ENCODE data around the gene TTLL8. TPM values are rescaled to one million over a fixed set of nuclear protein-coding genes. Genes with fewer than 3 reads are reported as not detected.

TTLL8 gene
- total RNA-seq, 2 donors from 2014 or later = 0.74 TPM; not detected in 1

DNA sequence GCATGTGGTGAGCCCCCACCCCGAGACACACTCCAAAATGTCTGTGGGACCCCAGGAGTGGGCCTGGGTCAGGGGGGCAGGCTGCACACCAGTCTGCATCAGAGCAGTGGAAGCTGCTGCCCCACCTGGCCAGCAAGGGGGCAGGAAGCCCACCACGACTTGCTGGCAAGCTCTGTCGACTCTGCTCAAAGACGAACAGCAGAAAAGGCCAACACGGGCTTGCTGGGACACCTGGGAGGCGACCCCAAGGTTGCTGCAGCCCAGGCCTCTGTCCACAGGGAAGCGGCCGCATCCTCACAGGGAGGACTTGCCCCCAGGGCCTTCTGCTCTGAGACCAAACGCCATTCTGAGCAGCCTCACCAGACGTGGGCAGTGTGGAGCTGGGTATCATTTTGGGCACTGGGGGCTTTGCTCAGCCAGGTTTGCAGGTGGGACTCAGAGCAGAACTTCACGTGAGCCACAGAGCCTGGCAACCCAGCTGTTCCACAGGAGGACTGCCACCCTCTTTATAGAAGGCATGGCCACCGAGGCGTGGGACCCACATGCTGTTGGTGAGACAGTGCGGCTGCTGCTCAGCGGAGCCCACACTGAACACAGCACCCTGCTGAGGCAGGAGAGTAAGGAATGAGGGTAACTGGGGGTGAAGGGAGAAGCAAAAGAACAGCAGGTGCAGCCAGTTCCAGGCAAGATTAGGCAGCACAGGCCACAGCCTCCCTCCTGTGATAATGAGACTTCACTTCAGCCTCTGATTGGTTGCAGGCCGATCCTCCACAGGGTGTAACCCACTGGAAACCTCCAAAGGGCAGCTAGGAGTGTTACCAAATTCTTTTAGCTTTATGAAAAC is 56.5 kb downstream of the TTLL8 start:
- Histone ChIP-seq H3K4me1 (replicated peaks) (peaks cover 2% of the 10 kb centered on the region), H3K27ac (no peak overlapping the region), H3K9me3 (no peaks in the 10 kb centered on the region), H3K4me3 (no peak overlapping the region), H3K36me3 (no peaks in the 10 kb centered on the region), H3K27me3 (replicated peaks; ENCODE audit: insufficient read depth) (no peaks in the 10 kb centered on the region)
- TF ChIP-seq, protein P1, sequence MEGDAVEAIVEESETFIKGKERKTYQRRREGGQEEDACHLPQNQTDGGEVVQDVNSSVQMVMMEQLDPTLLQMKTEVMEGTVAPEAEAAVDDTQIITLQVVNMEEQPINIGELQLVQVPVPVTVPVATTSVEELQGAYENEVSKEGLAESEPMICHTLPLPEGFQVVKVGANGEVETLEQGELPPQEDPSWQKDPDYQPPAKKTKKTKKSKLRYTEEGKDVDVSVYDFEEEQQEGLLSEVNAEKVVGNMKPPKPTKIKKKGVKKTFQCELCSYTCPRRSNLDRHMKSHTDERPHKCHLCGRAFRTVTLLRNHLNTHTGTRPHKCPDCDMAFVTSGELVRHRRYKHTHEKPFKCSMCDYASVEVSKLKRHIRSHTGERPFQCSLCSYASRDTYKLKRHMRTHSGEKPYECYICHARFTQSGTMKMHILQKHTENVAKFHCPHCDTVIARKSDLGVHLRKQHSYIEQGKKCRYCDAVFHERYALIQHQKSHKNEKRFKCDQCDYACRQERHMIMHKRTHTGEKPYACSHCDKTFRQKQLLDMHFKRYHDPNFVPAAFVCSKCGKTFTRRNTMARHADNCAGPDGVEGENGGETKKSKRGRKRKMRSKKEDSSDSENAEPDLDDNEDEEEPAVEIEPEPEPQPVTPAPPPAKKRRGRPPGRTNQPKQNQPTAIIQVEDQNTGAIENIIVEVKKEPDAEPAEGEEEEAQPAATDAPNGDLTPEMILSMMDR (IDR thresholded peaks at IDR 0.05) = no peak
- no peak for TF ChIP-seq POLR2A (IDR thresholded peaks at IDR 0.05)
- no peak for TF ChIP-seq POLR2AphosphoS5 (IDR thresholded peaks at IDR 0.05)
- intact Hi-C loops (cut with DNase I) = no loop called here
- 91% methylated on average over 16 of the region's 16 CpGs for WGBS
- DNase-seq (ENCODE audit: low spot score) = no peak

DNA sequence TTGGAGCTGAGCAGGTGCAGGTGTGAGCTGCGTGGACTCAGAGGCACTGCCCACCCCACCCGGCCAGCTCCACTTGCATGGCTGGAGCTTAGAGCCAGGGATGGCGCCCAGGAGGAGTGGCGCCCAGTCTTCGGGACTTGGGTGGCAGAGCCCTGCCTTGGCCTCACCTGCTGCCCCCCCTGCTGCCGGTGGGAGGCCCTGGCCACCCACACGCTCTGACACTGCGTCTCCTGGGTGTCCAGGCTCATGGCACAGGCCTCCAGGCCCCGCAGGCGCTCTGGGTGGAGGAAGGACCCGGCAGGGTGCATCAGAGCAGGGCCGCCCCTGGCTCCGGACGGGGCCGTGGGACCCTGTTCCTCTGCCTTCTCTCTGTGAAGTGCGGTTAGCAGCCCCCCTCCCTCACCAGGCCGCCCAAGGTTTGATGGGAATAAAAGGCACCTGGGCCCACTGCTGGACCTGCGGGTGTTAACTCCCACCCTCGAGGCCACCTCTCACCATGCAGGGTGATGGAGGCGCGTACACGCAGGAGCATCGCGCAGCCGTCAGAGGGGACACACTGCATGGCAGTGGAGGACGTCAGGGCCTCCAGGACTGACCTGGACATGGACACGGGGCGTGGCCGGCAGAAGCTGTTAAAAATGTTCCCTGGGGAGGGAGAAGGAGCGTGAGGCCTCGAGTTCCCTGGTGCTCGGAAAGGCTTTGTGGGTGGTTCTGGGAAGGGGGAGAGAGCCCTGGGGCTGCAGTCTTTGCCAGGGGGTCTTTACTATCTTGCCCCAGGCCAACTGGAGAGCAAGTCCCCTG is 57.3 kb downstream of the TTLL8 start:
- no peaks in the 10 kb centered on the region for H3K4me1 ChIP-seq (replicated peaks)
- no peak for DNase-seq (ENCODE audit: low spot score)
- no peaks in the 10 kb centered on the region for H3K36me3 ChIP-seq
- no peak overlapping the region for H3K27ac ChIP-seq
- TF ChIP-seq, protein P1 (IDR thresholded peaks at IDR 0.05) = no peak
- TF ChIP-seq POLR2A (IDR thresholded peaks at IDR 0.05) (no peak), POLR2AphosphoS5 (IDR thresholded peaks at IDR 0.05) (no peak)
- no peaks in the 10 kb centered on the region for H3K27me3 ChIP-seq (replicated peaks; ENCODE audit: insufficient read depth)
- intact Hi-C loops (cut with DNase I) = no loop called here
- 90% methylated on average over 30 of the region's 32 CpGs for WGBS
- no peak overlapping the region for H3K4me3 ChIP-seq
- no peaks in the 10 kb centered on the region for H3K9me3 ChIP-seq

DNA sequence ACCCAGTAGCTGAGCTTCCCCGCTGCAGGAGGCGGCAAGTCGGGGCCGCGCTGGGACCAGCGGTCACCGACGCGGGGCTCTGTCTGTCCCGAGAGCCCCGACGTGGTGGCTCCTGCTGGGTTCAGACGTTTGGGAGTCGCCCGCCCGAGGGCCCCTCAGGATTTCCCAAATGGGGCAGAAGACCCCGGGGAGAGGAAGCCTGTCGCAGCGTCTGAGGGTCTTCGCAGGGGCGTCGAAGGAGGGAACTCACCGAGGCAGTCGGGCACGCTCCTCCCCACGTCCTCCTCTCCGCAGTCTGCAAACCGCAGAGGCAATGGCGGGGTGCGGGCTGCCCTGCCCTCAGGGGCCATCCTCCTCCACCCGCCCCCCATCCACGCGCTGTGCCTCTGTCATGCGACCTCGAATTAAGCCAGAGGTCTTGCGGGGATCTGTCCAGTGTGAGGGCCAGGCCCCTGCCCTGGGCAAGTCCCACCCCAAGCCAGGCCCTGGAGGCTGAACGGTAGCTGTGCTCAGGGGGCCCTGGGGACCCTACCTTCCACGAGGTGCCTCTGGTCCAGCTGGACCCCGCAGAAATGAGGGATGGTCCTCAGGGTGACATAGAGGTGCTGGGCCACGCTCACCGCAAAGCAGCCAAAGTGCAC is 58.0 kb downstream of the TTLL8 start:
- H3K27me3 ChIP-seq (replicated peaks; ENCODE audit: insufficient read depth) = no peaks in the 10 kb centered on the region
- intact Hi-C loops (cut with DNase I) = no loop called here
- TF ChIP-seq, protein P1 (IDR thresholded peaks at IDR 0.05) = no peak
- TF ChIP-seq POLR2A (IDR thresholded peaks at IDR 0.05) = no peak
- TF ChIP-seq POLR2AphosphoS5 (IDR thresholded peaks at IDR 0.05) = no peak
- no peak overlapping the region for H3K27ac ChIP-seq
- H3K36me3 ChIP-seq = no peaks in the 10 kb centered on the region
- 50% methylated on average over 24 of the region's 41 CpGs for WGBS
- no peaks in the 10 kb centered on the region for H3K9me3 ChIP-seq
- no peak for DNase-seq (ENCODE audit: low spot score)
- H3K4me3 ChIP-seq = no peak overlapping the region
- no peaks in the 10 kb centered on the region for H3K4me1 ChIP-seq (replicated peaks)

DNA sequence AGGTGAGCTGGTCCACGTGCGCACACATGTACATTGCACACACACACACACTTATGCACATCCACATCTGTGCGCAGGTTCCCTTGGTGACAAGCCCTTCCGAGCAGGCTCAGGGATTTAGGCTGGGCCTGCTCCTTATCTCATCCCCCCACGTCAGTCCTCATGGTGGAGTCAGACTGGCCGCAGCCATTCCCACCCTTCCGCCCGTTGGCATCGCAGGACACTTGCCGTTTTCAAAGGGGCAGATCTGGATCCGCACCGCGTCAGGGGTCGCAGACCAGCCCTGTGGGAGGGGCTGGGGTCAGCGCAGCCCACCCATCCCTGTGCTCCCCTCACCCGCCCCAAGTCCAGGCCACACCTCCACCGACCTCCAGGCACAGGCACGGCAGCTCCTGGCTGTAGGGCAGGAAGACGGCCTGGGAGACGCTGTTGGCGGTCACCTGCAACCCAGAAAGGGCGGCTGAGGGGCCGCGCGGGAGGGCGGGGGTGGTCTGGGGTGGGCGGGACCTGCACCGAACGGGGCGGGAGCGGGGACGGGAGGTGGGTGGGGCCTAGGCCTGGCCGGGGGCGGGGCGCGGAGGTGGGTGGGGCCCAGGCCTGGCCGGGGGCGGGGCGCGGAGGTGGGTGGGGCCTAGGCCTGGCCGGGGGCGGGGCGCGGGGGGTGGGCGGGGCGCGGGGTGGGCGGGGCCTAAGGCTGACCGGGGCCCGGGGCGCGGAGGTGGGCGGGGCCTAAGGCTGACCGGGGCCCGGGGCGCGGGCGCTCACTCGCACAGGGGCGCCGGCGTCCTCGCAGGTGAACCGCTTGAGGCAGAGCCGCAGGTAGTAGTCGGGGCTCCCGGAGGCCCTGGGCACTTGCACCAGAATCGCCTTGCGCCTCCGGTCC is 58.8 kb downstream of the TTLL8 start:
- no peaks in the 10 kb centered on the region for H3K27me3 ChIP-seq (replicated peaks; ENCODE audit: insufficient read depth)
- WGBS = 20% methylated on average over 36 of the region's 70 CpGs
- no peak overlapping the region for H3K27ac ChIP-seq
- intact Hi-C loops (cut with DNase I) = no loop called here
- no peak overlapping the region for H3K4me3 ChIP-seq
- H3K9me3 ChIP-seq = no peaks in the 10 kb centered on the region
- no peak for DNase-seq (ENCODE audit: low spot score)
- no peaks in the 10 kb centered on the region for H3K4me1 ChIP-seq (replicated peaks)
- TF ChIP-seq, protein P1 (IDR thresholded peaks at IDR 0.05) = no peak
- H3K36me3 ChIP-seq = no peaks in the 10 kb centered on the region
